COR-L47 (cell line): ENCODE data around the gene TP53TG5.

Source experiments
- DNase-seq: peaks from one replicate; lab custom pipeline; 2025; lab: John Stamatoyannopoulos, UW

Gene TP53TG5

DNA sequence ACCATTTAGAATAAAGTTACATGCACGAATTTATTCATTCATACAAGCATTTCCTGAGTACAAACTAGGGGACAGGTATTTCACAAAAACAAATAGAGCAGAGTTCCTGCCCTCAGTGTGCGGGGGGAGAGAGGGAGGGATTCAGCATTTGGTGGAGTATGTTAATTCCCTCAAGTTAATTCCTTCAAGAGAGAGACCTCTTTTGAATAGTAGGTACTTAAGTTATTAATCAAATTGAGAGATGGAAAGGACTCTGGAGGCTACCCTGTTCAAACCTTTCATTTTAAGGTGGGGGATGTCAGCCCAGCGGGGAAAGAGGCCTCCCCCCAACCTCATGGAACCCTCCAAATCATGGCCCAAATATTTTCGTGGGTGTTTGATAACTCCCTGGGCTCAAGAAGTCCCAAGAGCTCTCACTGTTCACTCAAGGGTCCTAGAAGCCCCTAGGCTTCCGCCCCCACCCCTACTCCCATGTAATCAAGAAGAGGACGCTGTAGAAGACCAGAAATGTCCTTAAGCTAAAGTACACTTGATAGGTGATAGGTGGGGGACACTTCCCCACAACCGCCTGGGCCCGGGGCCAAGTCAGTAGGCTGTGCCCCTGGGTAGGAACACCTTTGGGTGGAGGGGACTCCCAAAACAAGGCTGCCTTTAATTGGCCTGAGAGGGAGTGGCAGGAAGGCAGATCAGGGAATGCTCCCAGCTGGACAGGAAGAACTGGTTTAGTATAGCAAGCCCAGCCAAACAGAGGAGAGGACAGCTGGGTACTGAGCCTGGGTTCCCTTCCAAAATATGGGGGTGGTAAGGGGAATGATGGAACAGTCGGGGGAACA, 32.8 kb downstream of the TP53TG5 start:
- DNase-seq = peak; percentile 65

- no peak for DNase-seq
Measured at GRCh38 chr20:45344168-45344860, 33.8 kb downstream of the TP53TG5 start.

DNA sequence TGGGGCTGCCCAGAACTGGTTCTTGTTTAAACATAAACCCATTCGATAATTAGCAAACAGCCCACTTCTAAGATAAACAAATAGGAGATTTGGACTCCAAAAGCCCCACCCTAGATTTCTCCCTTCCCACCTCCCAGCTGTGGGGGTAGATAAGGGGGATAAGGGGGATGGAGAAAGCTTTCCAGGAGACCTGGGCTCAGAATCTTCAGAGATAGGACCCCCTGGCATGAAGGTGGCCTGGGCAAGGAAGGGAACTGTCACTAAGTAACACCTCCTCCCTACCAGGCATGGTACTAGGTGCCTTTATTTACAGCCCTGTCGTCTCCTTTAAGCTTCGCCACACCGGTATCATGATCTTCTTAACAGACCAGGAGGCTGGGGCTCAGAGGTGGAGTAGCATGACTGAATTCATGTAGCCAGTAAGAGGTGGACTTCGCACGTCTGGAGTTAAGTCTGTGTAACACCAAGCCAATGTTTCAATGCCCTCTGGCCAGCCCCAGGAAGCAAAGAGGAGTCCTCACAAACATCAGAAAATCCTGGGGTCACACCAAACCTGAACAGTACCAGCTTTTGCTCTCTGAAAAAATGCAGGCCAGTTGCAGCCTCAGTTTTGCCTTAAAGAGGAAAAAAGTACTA, 34.5 kb downstream of the TP53TG5 start:
- peak; percentile 85 for DNase-seq

- DNase-seq = peak; percentile 38
Measured at GRCh38 chr20:45342855-45343531, 35.1 kb downstream of the TP53TG5 start.

- peak; percentile 32 for DNase-seq
Measured at GRCh38 chr20:45341939-45342854, 35.9 kb downstream of the TP53TG5 start.

DNA sequence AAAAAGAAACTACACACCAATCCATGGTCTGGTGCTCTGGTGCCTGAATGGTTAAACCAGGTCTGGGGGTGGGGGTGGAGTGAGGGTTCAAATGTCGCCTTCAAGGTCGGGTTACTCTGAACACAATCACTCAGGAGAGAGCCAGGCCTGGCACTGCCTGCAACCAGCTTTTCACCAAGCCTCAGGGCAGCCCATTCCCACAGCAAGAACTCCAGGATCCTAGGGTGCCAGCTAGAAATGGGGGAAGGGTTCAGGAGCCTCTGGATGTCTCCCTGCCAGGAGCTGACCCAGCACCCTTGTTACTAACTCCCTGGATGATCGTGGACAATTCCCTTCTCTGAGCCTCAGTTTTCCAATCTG, 36.6 kb downstream of the TP53TG5 start:
- DNase-seq = no peak

DNA sequence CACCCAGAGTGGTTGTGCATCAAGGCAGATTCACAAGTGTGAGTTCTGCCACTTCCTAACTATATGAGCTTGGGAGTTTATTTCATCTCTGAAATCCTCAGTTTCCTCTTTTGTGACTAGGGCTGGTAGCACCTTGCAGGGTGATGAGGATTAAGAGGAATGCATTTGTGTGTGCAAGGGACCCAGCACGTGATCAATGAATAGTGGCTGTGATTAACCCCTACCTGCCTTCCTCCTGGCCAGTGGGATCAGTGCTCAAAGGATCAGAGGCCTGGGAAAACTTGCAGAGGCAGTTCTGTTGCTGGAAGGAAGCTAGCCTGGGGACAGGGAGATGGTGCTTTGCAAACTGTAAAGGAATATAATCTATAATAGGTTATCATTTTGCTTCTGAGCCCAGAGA, 37.2 kb downstream of the TP53TG5 start:
- DNase-seq = no peak

DNA sequence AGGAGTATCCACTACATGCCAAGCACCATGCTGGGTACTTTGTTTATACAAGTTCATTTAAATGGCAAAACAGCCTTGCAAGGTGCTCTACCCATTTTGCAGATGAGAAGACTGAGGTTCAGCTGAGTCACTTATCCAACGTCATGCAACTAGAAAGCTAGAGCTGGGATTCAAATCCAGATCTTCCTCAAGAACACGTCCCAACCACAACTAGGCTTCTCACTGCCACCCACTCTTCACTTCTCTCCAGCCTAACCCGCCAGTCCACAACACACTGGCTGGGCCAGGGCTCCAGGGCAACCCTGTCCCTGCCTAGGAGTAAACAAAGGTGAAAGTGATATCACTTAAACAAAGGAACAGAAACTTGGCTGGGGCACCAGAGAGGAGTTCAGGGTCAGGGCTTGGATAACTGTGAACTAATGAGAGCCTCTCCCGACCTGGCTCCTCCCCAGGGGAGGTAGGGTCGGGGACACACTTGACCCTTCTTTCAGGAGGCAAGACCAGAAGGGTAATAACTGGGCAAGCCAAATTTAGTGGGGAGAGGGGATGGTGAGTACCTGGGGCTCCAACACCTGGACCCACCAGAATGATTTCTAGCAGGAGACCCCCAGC, 37.8 kb downstream of the TP53TG5 start:
- DNase-seq = no peak

- DNase-seq = peak; percentile 37
Measured at GRCh38 chr20:45339799-45340198, 38.3 kb downstream of the TP53TG5 start.

DNA sequence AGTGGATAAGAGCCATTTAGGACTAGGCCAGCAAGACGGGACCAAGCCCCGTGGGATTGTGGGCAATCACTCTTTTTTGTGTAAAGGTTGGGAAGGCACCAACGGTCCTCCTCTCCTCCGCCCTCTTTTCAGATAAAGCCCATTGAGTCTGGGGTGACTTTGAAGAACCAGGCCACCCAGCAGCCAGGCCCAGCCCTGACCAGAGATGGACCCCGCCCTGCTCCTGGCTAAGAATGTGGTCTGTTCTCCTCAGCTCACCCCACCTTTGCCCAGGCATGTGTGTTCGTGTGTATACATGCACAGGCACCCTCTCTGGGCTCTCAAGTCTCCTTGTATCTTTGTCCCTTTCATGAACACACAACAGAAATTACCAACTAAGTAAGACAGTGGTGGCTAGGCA, 39.0 kb downstream of the TP53TG5 start:
- DNase-seq = no peak

- DNase-seq = no peak
Measured at GRCh38 chr20:45338121-45339030, 39.7 kb downstream of the TP53TG5 start.

GRCh38 chr20:45337367-45338120, 40.6 kb downstream of the TP53TG5 start:
- DNase-seq = no peak

- no peak for DNase-seq
Measured at GRCh38 chr20:45336530-45337366, 41.4 kb downstream of the TP53TG5 start.

GRCh38 chr20:45330476-45330875, 47.6 kb downstream of the TP53TG5 start:
- no peak for DNase-seq

- DNase-seq = no peak
Measured at GRCh38 chr20:45329497-45330319, 48.4 kb downstream of the TP53TG5 start.

DNA sequence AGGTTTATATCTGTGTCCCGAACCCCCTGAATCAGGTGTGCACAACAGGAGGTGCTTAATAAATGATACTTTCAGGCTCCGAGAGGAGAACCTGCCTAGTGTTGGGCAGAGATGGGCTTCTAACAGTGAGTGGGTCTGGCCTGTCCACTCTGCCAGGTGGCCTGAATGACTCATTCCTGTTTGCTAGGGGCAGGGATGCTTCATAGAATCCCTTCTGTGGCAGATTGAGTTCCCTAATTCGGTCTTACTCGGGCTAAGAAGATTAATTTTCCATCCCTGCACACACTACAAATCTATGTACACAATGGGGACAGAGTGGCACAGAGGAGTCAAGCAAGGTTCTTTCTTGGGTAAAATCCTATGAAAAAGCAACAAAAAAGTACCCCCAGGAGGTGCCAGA, 49.7 kb downstream of the TP53TG5 start:
- DNase-seq = no peak

DNA sequence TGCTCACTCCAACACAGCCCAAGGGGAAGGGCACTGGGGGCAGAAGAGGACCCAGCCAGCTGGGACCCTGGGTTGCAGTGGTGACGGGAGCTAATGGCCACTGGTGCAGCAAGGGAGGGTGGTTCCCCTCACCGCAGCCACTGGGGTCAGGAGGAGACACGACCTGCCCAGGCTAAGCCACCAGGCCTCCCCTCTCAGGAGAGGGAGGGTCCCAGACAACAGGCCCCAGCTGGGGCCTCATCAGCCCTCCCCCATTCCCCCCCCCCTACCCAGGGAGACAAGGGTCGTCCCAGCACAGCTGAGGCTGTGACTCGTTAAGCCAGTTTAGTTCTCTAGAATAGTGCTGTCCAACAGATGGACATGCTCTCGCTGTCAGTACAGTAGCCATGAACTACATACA, 52.8 kb downstream of the TP53TG5 start:
- DNase-seq = no peak
